Suppressor macrophage treated with lipopolysaccharide for 1 hour (primary cell): ENCODE measurements around the gene STK11.
A peak's percentile ranks its signal among the peaks of the same experiment; 100 is the strongest.

Experiments
- DNase-seq, 3 donors: peaks; one replicate each; pipeline ENCODE4 v3.0.0-alpha.2; 2020 to 2022

The STK11 gene

GRCh38 chr19:1262623-1263123 is 57.1 kb downstream of the STK11 start:
- no peak for DNase-seq

GRCh38 chr19:1263188-1263587 is 57.6 kb downstream of the STK11 start:
- DNase-seq: no peak

GRCh38 chr19:1264801-1265614 is 59.4 kb downstream of the STK11 start:
- peak; percentile 76 to 82 (median 80) for DNase-seq

GRCh38 chr19:1265615-1266128 is 60.1 kb downstream of the STK11 start:
- peak; percentile 88 to 91 (median 90) for DNase-seq

- DNase-seq: peak; percentile 86 to 94 (median 92)
These were observed 60.7 kb downstream of the STK11 start for GRCh38 chr19:1266129-1266915.

GRCh38 chr19:1266916-1267476 is 61.4 kb downstream of the STK11 start:
- DNase-seq: peak; percentile 74 to 91 (median 87)

- peak; percentile 52 to 66 (median 55) for DNase-seq
These were observed 62.1 kb downstream of the STK11 start for GRCh38 chr19:1267477-1268225.

- no peak for DNase-seq
These were observed 62.9 kb downstream of the STK11 start for GRCh38 chr19:1268226-1269064.

GRCh38 chr19:1269065-1269477 is 63.5 kb downstream of the STK11 start, which contains the start of gene CIRBP:
TSS of gene CIRBP (plus strand) at chr19:1269332. CDS start at chr19:1270934, 1,602 bp downstream.
- DNase-seq: peak; percentile 100

- peak; percentile 91 to 96 (median 94) for DNase-seq
These were observed 64.1 kb downstream of the STK11 start for GRCh38 chr19:1269478-1270212.

- peak in 1 of 3 donors; percentile 30 for DNase-seq
These were observed 64.8 kb downstream of the STK11 start for GRCh38 chr19:1270213-1270853.

- no peak for DNase-seq
These were observed 65.4 kb downstream of the STK11 start for GRCh38 chr19:1270854-1271527.

- no peak for DNase-seq
These were observed 66.2 kb downstream of the STK11 start for GRCh38 chr19:1271528-1272422.

- DNase-seq: no peak
These were observed 67.1 kb downstream of the STK11 start for GRCh38 chr19:1272423-1273262.

- DNase-seq: peak in 1 of 3 donors; percentile 27
These were observed 67.9 kb downstream of the STK11 start for GRCh38 chr19:1273263-1274041.

GRCh38 chr19:1274081-1274851 is 68.7 kb downstream of the STK11 start:
- DNase-seq: no peak
